Central memory CD8-positive, alpha-beta T cell (primary cell): ENCODE results near the gene CHML.
A peak's percentile ranks its signal among the peaks of the same experiment; 100 is the strongest.

Source experiments
- ATAC-seq: fragments of 150-1000 bp; cut with Tn5 transposase; replicated peaks from 2 replicates; pipeline ENCODE4 v1.10.0; 2022; ENCODE audit warnings: mild to moderate bottlenecking, moderate FRiP score, moderate number of reproducible peaks; ENCODE audit not compliant: poor library complexity, severe bottlenecking; ENCODE audit errors: extremely low read depth
- DNase-seq, 2 donors: peaks; one replicate each; pipeline ENCODE4 v3.0.0; 2021; ENCODE audit warnings: low spot score in 2 of 2
- H3K27ac Mint-ChIP-seq: one replicate; pipeline ENCODE4 v1.8.0; 2022; ENCODE audit warnings: low read depth, mild to moderate bottlenecking, moderate library complexity, mixed read lengths
- H3K27me3 Mint-ChIP-seq: one replicate; pipeline ENCODE4 v1.8.0; 2022; ENCODE audit warnings: mixed read lengths
- H3K36me3 Mint-ChIP-seq: one replicate; pipeline ENCODE4 v1.8.0; 2022; ENCODE audit warnings: mild to moderate bottlenecking, moderate library complexity, mixed read lengths; ENCODE audit not compliant: insufficient read depth
- H3K4me1 Mint-ChIP-seq: one replicate; pipeline ENCODE4 v1.8.0; 2022; ENCODE audit warnings: mixed read lengths
- H3K4me3 Mint-ChIP-seq: one replicate; pipeline ENCODE4 v1.8.0; 2022; ENCODE audit warnings: mild to moderate bottlenecking, moderate library complexity, mixed read lengths
- H3K9me3 Mint-ChIP-seq: one replicate; pipeline ENCODE4 v1.8.0; 2022; ENCODE audit warnings: mixed read lengths

The CHML gene

DNA sequence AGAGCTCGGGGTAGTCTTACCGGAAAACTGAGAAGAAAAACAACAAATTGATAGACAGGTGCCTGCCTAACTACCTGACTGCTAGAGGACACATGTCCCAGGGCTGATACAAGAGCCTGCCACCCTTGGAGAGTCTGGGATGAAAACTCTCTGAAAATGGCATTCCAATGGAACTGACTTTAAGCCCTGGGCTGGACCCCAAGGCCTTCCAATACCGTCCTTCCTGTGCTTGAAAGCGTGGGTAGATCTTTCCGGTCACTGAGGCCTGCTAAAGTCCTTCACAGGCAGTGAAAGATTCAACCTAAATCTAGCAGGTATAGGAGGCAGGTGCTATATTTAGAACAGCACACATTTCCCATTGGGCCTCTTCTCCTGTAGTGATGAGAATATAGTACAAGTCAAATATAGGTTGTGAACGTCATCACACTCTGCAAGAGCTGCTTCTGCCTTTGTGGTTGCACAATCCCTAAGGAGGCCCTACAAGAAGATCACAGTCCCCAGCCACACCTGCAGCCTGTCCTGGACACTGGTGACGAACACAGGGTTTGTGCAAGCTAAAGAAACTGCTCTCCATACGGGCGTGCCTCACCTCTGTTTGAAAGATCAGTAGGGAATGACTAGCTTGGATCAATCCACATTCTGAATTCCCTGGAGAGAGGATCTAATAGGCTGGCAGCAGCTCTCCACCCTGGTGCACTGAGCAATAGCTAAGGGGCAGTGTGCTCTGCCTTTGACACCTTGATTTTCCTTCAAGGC, 876 bp upstream of the CHML start:
- Mint-ChIP-seq H3K9me3 (no peaks in the 10 kb centered on the region), H3K36me3 (peaks cover 6% of the 10 kb centered on the region), H3K4me1 (peaks cover 28% of the 10 kb centered on the region), H3K27me3 (no peaks in the 10 kb centered on the region), H3K4me3 (peak overlapping the region; percentile 81), H3K27ac (peak overlapping the region; percentile 66)
- DNase-seq: no peak
- ATAC-seq: no peak

DNA sequence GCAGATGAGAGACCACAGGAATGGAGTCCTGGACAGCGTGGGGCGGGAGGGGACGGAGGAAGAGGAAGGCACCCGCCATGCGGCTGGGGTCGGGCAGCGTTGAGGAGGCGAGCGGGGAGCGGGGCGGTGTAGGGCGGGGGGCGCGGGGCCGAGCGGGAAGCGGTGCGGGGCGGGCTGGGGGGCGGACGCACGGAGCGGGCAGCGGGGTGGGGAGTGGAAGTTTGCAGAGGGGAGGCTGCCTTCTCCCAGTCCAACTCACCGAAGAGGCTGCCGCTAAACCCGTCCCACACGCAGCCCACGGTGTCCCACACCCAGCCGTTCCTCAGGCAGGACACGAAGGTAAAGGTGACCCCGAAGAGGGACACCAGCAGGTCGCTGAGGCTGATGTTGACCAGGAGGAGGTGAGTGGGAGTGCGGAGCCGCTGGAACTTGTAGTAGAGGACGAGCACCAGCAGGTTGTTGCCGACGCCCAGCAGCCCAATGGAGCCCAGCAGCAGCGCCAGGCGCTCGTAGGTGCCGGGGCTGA, 483 bp downstream of the CHML start:
- H3K4me3 Mint-ChIP-seq: peak overlapping the region; percentile 81
- no peaks in the 10 kb centered on the region for H3K27me3 Mint-ChIP-seq
- H3K9me3 Mint-ChIP-seq: no peaks in the 10 kb centered on the region
- ATAC-seq (peak; percentile 55), DNase-seq (no peak)
- peaks cover 28% of the 10 kb centered on the region for H3K4me1 Mint-ChIP-seq
- peaks cover 10% of the 10 kb centered on the region for H3K36me3 Mint-ChIP-seq
- H3K27ac Mint-ChIP-seq: peak overlapping the region; percentile 15

DNA sequence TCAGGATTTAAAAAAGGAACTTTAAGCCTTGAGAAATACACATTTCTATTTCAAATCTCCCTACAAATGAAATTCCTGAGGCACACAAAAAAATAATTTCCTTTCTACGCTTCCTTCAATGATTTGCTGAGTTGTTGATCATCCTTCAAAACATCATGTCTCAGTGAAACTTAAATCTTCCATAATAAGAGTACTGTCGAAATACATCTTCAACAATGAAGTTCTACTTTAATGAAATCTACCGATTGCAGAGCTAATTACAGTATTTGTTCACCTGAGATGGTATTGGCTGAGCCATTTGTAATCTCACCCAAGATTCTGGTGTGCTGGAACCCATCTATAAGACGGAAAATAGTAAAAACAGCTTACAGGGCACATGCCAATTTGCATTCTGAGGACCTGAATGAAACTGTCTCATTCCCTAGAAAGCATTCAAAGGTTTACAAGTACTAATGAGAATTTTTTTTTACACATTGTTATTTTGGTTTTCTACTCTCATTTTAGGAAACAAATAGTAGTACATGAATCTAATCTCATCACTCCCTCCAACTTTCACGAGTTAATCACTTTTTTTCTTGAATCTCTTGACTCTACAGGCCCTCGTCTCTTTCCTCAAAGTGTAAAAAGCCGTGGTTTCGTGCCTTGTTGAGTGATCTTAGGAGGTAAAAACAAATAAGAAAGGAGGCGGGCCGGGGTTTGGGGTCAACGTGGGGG, 1.1 kb downstream of the CHML start:
- peak overlapping the region; percentile 81 for H3K4me3 Mint-ChIP-seq
- ATAC-seq: no peak
- no peaks in the 10 kb centered on the region for H3K27me3 Mint-ChIP-seq
- H3K9me3 Mint-ChIP-seq: no peaks in the 10 kb centered on the region
- DNase-seq: no peak
- peaks cover 28% of the 10 kb centered on the region for H3K4me1 Mint-ChIP-seq
- peaks cover 10% of the 10 kb centered on the region for H3K36me3 Mint-ChIP-seq
- H3K27ac Mint-ChIP-seq: peak overlapping the region; percentile 15

DNA sequence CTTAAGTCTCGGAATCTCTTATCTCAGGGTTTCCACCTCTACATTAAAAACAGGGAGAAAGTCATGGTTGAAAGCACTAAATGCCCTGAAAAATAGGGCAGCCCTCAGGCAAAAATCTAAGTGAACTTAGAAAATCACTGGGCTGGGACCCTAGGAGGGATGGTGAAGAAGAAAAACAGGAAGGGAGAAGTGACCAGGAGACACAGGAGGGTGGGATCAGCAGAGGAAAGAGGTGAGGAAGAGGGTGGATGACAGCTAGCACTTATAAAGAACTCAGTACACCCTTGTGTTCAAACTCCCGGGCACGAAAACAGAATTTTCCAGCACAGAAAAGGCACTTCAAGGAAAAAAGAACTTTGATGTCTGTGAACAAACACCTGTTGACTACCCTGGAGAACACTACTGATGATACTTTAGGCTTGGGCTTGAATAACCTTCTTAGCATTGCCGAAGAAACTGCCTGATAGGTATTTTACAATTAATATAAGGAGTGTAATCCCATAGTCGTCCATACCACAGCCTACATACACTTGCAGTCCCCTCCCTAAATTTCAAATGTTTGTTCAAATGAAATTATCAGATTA, 2.0 kb downstream of the CHML start:
- peak overlapping the region; percentile 29 for H3K4me3 Mint-ChIP-seq
- peaks cover 28% of the 10 kb centered on the region for H3K4me1 Mint-ChIP-seq
- no peak for ATAC-seq
- DNase-seq: no peak
- no peaks in the 10 kb centered on the region for H3K9me3 Mint-ChIP-seq
- peaks cover 9% of the 10 kb centered on the region for H3K36me3 Mint-ChIP-seq
- H3K27ac Mint-ChIP-seq: no peak overlapping the region
- no peaks in the 10 kb centered on the region for H3K27me3 Mint-ChIP-seq

DNA sequence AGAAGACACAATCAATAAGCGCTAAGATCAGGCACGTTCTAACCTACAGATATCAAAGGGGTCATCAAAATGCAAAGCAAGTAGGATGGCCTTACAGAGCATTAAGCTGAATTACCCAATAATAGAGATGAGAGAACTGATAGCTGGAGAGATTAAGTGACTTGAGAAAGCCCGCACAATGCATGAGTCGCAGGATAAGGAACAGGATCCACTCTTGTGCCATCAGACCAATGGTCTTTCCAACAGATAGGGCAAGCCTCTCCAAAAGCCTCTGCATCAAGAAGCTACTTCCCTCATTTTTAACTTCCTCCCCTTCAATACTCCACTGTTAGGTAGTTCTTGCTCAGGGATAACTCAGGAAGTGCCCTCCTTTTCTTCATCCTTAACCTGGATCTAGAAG, 2.6 kb downstream of the CHML start:
- Mint-ChIP-seq H3K4me3 (peak overlapping the region; percentile 29), H3K27me3 (no peaks in the 10 kb centered on the region), H3K4me1 (peaks cover 28% of the 10 kb centered on the region), H3K9me3 (no peaks in the 10 kb centered on the region), H3K27ac (no peak overlapping the region), H3K36me3 (peaks cover 8% of the 10 kb centered on the region)
- ATAC-seq (no peak), DNase-seq (no peak)

DNA sequence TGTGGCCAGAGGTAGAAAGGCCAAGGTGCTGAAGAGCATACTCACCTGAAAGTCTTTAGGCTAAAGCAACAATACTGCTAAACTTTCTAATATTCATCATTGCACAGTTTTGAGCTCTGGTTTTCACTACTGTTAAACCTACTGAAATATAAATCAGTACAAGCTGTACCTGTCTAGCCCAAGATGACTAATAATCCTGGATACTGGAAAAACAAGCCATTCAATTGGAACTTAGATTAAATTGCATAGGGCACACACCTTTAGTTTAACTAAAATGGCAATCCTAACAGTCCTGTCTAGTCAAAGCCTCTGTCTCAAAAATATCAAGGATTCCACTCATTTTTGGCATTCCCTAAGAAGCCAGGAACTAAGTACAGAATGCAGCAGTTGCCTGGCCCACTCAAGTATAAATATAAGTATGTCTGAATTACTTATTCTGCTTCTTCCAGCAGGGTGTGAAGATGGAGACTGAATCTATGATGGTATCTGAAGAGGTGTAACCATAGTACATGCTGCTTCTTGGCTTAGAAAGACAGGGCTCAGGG, 3.1 kb downstream of the CHML start:
- no peaks in the 10 kb centered on the region for H3K9me3 Mint-ChIP-seq
- H3K27ac Mint-ChIP-seq: no peak overlapping the region
- DNase-seq (no peak), ATAC-seq (no peak)
- H3K27me3 Mint-ChIP-seq: no peaks in the 10 kb centered on the region
- H3K36me3 Mint-ChIP-seq: peaks cover 8% of the 10 kb centered on the region
- H3K4me3 Mint-ChIP-seq: no peak overlapping the region
- peaks cover 28% of the 10 kb centered on the region for H3K4me1 Mint-ChIP-seq

DNA sequence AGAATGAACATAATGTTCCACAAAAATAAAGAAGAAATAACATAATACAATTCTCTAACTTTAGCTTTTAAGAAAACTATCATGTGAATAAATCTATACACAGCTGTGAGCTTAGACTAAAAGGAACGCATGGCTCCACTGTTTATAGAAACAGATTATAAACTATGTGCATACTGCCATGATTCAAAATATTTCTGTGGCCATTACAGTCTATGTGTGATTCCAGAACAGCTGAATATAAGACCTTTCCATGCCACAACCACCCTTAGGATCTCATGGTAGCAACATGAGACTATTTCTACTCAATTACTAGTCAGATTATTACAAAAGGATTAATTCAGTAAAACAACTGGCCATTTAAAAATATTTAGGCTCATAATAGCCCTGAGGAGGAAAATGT, 3.9 kb downstream of the CHML start:
- H3K27ac Mint-ChIP-seq: no peak overlapping the region
- ATAC-seq: no peak
- peaks cover 8% of the 10 kb centered on the region for H3K36me3 Mint-ChIP-seq
- no peaks in the 10 kb centered on the region for H3K9me3 Mint-ChIP-seq
- no peaks in the 10 kb centered on the region for H3K27me3 Mint-ChIP-seq
- DNase-seq: no peak
- H3K4me3 Mint-ChIP-seq: no peak overlapping the region
- H3K4me1 Mint-ChIP-seq: peaks cover 28% of the 10 kb centered on the region

DNA sequence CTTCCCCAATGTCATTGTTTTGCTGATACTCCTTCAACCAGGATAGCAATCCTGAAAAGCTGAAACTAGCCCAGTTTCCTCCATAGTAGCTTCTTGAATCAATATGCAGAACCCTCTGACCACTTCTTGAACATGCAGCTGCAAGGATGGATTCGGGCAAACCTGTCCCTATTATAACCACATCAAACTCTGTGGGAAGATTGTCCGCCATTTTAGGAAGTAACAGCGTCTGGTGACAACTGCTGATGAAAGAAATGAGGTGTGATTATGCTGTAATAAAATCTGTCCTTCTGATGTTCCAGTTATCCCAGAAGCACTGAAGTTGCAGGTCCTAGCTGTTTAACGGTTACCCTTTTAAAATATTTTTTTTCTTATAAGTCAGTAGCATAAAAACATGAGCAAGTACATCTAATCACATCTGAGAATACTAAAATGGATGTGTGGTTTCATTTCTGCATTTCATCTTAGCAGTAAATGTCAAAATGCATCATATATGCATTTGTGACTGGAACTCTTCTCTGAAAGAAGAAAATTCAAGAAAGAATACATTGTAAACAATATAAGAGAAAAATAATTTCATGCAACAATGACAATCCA, 4.5 kb downstream of the CHML start:
- Mint-ChIP-seq H3K36me3 (peaks cover 8% of the 10 kb centered on the region), H3K27me3 (no peaks in the 10 kb centered on the region), H3K9me3 (no peaks in the 10 kb centered on the region), H3K4me1 (peaks cover 26% of the 10 kb centered on the region), H3K27ac (no peak overlapping the region), H3K4me3 (no peak overlapping the region)
- DNase-seq: no peak
- ATAC-seq: no peak

DNA sequence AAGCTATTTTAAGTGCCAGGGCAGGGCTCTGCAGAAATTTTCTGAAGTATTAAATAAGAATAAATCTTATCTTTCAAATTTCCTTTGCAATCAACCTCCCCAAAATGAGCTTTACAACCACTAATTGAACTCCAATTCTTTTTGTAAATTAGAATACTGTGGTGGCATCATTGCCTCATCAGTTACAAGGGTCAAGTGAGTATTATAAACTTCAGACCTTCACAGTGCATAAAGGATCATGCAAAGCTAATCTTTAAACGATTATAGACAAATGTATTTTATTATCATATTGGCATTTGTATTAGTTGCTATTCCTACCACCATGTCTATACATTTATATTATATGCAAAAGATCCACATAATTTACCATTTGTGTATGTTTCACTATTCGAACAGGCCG, 7.2 kb downstream of the CHML start:
- H3K27me3 Mint-ChIP-seq: no peaks in the 10 kb centered on the region
- H3K4me3 Mint-ChIP-seq: no peak overlapping the region
- H3K27ac Mint-ChIP-seq: no peak overlapping the region
- H3K4me1 Mint-ChIP-seq: peaks cover 15% of the 10 kb centered on the region
- no peaks in the 10 kb centered on the region for H3K9me3 Mint-ChIP-seq
- no peak for DNase-seq
- no peak for ATAC-seq
- peaks cover 4% of the 10 kb centered on the region for H3K36me3 Mint-ChIP-seq

DNA sequence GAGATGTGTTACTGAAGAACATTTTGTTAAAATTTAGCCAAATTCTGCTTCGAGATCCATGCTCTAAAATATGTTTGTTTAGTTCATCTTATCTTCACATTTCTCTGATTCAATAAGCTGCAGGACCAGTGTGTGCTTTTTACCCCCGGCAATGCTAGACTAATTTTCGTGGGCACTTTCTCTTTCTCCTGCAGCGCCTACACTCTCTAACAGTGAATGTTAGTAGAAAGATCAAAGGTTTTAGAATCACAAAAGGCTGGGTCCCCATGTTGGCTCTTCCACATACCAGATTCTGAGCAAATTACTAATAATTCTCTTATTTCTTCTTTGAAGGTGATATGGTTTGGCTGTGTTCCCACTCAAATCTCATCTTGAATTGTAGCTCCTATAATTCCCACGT, 8.5 kb downstream of the CHML start:
- H3K9me3 Mint-ChIP-seq: no peaks in the 10 kb centered on the region
- H3K36me3 Mint-ChIP-seq: peaks cover 4% of the 10 kb centered on the region
- no peak overlapping the region for H3K27ac Mint-ChIP-seq
- no peak overlapping the region for H3K4me3 Mint-ChIP-seq
- DNase-seq (no peak), ATAC-seq (no peak)
- peaks cover 8% of the 10 kb centered on the region for H3K4me1 Mint-ChIP-seq
- H3K27me3 Mint-ChIP-seq: no peaks in the 10 kb centered on the region

DNA sequence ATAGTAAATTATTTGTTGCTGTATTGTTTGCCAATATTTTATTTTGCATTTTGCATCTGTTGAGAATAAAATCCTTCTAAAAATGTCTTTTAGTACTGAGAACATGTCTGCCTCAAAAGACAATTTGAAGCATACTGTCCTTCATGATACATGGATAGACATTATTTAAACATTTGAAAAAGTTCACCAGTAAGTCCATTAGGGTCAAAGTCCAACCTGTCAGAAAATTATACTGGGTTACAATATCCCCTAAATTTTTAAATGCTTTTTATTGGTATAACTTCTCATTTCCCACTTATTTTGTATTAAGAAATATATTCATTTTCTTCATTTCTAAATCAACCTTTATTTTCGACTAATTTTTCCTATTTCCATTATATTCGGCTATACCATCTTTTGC, 9.3 kb downstream of the CHML start:
- Mint-ChIP-seq H3K27me3 (no peaks in the 10 kb centered on the region), H3K27ac (no peak overlapping the region), H3K9me3 (no peaks in the 10 kb centered on the region), H3K4me1 (peaks cover 8% of the 10 kb centered on the region), H3K36me3 (peaks cover 4% of the 10 kb centered on the region), H3K4me3 (no peak overlapping the region)
- no peak for ATAC-seq
- DNase-seq: no peak

DNA sequence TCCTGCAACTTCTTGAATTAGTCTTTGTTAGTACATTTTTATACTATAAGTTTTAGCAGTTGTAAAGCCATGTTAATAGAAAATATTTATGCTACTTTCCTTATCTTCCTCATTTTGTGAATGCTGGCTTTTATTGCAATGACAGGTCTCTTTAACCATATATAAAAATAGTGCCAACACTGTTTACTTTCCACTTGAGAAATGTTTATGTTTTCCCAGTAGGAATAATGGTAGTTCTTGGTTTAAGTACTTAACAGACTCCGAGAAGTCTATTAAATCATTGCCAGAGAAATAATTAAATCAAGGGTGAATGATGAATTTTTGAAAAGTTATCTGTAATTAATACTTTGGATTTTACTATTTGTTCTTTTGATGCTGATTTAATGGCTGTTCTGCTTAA, 9.7 kb downstream of the CHML start:
- H3K36me3 Mint-ChIP-seq: peaks cover 3% of the 10 kb centered on the region
- no peak overlapping the region for H3K4me3 Mint-ChIP-seq
- no peak for ATAC-seq
- no peaks in the 10 kb centered on the region for H3K27me3 Mint-ChIP-seq
- no peak for DNase-seq
- H3K9me3 Mint-ChIP-seq: no peaks in the 10 kb centered on the region
- H3K27ac Mint-ChIP-seq: no peak overlapping the region
- H3K4me1 Mint-ChIP-seq: peaks cover 8% of the 10 kb centered on the region
